Measurements from ENCODE around the gene HAT1. TPM values are rescaled to one million over a fixed set of nuclear protein-coding genes. Genes with fewer than 3 reads are reported as not detected.

Gene HAT1, protein sequence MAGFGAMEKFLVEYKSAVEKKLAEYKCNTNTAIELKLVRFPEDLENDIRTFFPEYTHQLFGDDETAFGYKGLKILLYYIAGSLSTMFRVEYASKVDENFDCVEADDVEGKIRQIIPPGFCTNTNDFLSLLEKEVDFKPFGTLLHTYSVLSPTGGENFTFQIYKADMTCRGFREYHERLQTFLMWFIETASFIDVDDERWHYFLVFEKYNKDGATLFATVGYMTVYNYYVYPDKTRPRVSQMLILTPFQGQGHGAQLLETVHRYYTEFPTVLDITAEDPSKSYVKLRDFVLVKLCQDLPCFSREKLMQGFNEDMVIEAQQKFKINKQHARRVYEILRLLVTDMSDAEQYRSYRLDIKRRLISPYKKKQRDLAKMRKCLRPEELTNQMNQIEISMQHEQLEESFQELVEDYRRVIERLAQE
- 31.4 to 33.8 TPM (median 33.4 TPM) in 3 replicates for total RNA-seq

DNA sequence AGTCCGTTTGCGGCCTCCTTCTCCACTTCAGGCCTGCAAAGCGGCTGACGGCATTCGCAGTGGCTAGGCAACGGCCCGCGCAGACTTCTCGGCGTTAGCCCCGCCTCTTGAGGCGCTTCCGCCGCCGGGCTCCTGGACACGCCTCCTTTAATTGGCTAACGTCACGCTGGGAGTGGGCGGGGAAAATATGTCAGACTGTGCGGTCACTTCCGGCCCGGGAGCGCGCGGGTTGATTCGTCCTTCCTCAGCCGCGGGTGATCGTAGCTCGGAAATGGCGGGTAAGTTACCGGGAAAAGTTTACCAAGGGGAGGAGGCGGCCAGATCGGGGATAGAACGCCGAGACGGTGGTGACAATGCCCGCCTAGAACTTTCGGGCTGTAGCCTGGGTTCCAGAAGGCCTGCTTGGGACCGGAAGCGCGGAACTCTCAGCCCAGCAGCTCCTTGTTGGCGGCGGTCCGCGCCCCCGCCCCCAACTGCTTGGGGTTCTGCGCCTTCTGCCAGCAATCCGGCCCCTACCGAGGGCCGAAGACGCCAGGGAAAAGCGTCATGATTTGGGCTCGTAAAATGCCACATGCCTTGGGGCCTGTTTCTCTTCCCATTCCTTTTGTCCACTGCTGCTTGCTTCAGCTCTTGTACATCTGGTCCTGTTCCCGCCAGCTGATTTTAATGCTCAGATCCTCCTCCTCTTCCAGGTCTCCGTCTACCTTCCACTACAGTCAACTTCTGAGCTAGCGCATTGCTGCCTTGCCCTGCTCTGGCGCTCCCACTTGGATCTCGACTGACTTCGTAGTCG, at the start of gene HAT1:
Gene HAT1, plus strand, starts transcription at position 232 of the 793 bp plus-strand sequence. Its CDS starts 40 bp downstream, at position 272.
- TF ChIP-seq, protein P1, sequence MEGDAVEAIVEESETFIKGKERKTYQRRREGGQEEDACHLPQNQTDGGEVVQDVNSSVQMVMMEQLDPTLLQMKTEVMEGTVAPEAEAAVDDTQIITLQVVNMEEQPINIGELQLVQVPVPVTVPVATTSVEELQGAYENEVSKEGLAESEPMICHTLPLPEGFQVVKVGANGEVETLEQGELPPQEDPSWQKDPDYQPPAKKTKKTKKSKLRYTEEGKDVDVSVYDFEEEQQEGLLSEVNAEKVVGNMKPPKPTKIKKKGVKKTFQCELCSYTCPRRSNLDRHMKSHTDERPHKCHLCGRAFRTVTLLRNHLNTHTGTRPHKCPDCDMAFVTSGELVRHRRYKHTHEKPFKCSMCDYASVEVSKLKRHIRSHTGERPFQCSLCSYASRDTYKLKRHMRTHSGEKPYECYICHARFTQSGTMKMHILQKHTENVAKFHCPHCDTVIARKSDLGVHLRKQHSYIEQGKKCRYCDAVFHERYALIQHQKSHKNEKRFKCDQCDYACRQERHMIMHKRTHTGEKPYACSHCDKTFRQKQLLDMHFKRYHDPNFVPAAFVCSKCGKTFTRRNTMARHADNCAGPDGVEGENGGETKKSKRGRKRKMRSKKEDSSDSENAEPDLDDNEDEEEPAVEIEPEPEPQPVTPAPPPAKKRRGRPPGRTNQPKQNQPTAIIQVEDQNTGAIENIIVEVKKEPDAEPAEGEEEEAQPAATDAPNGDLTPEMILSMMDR (IDR thresholded peaks at IDR 0.05; ENCODE audit: unreplicated experiment): no peak
- Mint-ChIP-seq H3K9me3 (no peaks in the 10 kb centered on the region), H3K36me3 (peaks cover 5% of the 10 kb centered on the region), H3K27me3 (ENCODE audit: low read depth) (no peaks in the 10 kb centered on the region), H3K4me3 (peak within 1 kb of the TSS; percentile 97), H3K4me1 (peaks cover 17% of the 10 kb centered on the region), H3K27ac (peak within 1 kb of the TSS; percentile 100)
- DNase-seq (ENCODE audit: low spot score in 2 of 2, unreplicated experiment in 2 of 2): peak; percentile 93 to 98

DNA sequence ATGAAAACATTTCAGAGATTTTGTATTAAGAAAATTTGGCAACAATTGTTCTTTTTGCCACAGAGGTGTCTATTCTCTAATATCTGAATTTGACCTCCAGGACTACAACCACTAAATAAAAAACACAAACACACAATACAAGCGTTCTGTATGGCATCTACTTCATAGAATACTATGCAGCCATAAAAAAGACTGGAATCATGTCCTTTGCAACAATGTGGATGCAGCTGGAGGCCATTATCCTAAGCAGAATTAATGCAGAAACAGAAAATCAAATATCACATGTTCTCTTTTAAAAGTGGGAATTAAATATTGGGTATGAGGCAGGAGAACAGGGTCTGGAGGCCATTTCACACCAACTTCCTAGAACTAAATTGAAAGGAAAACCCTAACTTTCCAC, 47.7 kb upstream of the HAT1 start:
- H3K9me3 Mint-ChIP-seq: peaks cover 7% of the 10 kb centered on the region
- TF ChIP-seq, protein P1 (IDR thresholded peaks at IDR 0.05; ENCODE audit: unreplicated experiment): no peak
- no peaks in the 10 kb centered on the region for H3K27me3 Mint-ChIP-seq (ENCODE audit: low read depth)
- H3K36me3 Mint-ChIP-seq: peaks cover 23% of the 10 kb centered on the region
- H3K27ac Mint-ChIP-seq: no peak overlapping the region
- no peak for DNase-seq (ENCODE audit: low spot score in 2 of 2, unreplicated experiment in 2 of 2)
- H3K4me3 Mint-ChIP-seq: no peak overlapping the region
- peaks cover 19% of the 10 kb centered on the region for H3K4me1 Mint-ChIP-seq

DNA sequence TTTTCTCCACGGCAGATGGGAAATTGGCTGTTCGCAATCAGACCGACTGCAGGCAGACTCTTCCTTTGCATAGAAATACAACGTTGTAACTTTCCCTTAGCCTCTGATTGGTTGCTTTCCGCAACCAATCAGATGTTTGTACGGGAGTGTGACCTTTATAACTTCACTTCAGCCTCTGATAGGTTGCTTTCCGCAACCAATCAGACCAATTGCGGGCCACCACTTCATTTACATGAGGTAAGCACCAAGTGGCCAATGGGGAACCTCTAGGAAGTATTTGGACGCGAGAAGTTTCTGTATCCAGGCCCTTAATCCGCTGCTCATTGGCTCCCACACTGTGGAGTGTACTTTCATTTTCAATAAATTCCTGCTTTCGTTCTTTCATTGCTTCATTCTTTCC, 47.3 kb upstream of the HAT1 start:
- TF ChIP-seq, protein P1 (IDR thresholded peaks at IDR 0.05; ENCODE audit: unreplicated experiment): no peak
- peaks cover 23% of the 10 kb centered on the region for H3K4me1 Mint-ChIP-seq
- no peak overlapping the region for H3K27ac Mint-ChIP-seq
- no peaks in the 10 kb centered on the region for H3K27me3 Mint-ChIP-seq (ENCODE audit: low read depth)
- H3K36me3 Mint-ChIP-seq: peaks cover 23% of the 10 kb centered on the region
- DNase-seq (ENCODE audit: low spot score in 2 of 2, unreplicated experiment in 2 of 2): no peak
- H3K9me3 Mint-ChIP-seq: peaks cover 7% of the 10 kb centered on the region
- no peak overlapping the region for H3K4me3 Mint-ChIP-seq

DNA sequence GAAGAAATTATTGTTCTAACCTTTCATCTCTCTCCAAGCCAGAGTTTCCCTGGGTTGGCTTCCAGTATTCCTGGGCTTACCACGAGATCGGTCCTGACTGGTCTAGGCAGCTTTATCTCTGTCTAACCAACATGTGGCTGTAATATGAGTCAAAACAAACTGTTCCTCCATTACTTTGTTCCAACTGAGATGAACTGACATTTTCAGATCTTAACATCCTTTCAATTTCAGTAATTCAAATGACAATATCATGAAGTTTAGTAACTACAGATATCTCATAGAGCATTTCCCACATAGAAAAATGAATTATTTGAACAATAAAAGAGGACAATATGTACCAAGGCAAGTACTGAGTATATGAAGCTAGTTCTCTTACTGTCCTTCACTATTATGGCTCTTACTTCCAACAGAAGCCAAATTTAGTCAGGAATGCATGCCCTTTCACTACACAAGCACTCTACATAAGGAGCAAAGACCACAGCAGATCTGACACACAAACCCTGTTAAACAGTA, 43.7 kb upstream of the HAT1 start:
- peaks cover 23% of the 10 kb centered on the region for H3K4me1 Mint-ChIP-seq
- peak overlapping the region; percentile 72 for H3K27ac Mint-ChIP-seq
- H3K36me3 Mint-ChIP-seq: peaks cover 12% of the 10 kb centered on the region
- TF ChIP-seq, protein P1 (IDR thresholded peaks at IDR 0.05; ENCODE audit: unreplicated experiment): no peak
- no peak overlapping the region for H3K4me3 Mint-ChIP-seq
- no peak for DNase-seq (ENCODE audit: low spot score in 2 of 2, unreplicated experiment in 2 of 2)
- H3K9me3 Mint-ChIP-seq: peaks cover 7% of the 10 kb centered on the region
- H3K27me3 Mint-ChIP-seq (ENCODE audit: low read depth): no peaks in the 10 kb centered on the region

DNA sequence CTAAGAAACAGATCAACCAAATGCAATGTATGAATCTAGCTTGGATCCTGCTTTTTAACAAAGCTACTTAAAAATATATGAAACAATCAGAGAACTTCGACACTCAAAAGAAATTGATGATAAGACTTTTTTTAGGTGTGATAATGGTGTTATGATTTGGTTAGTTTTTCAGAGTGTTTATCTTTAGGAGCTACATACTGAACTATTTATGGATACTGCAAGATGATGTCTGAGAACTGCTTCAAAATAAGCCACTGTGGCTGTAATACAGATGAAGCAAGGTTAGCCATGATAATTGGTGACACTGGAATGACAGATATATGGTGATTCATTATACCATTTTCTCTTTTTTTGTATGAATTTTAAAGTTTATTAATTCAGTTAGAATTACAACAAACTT, 42.4 kb upstream of the HAT1 start:
- Mint-ChIP-seq H3K27me3 (ENCODE audit: low read depth) (no peaks in the 10 kb centered on the region), H3K4me3 (no peak overlapping the region), H3K9me3 (peaks cover 4% of the 10 kb centered on the region), H3K27ac (no peak overlapping the region), H3K36me3 (peaks cover 5% of the 10 kb centered on the region), H3K4me1 (peaks cover 23% of the 10 kb centered on the region)
- TF ChIP-seq, protein P1 (IDR thresholded peaks at IDR 0.05; ENCODE audit: unreplicated experiment): no peak
- DNase-seq (ENCODE audit: low spot score in 2 of 2, unreplicated experiment in 2 of 2): no peak
